Left forelimb (tissue), 1 donor: ENCODE measurements around the gene SWSAP1.

Source experiments
- DNase-seq: peaks from one replicate; pipeline ENCODE4 v3.0.0-alpha.2; 2018; ENCODE audit warnings: low spot score

SWSAP1 gene

GRCh38 chr19:11355160-11356073, 19.0 kb upstream of the SWSAP1 start, which contains the start of gene PLPPR2:
Gene PLPPR2, plus strand, starts transcription at chr19:11355432. Its CDS starts 2,242 bp downstream, at chr19:11357674.
- DNase-seq, result peak; percentile 89

GRCh38 chr19:11356074-11356397, 18.4 kb upstream of the SWSAP1 start:
- no peak for DNase-seq

- no peak for DNase-seq
Measured at GRCh38 chr19:11356676-11357550, 17.6 kb upstream of the SWSAP1 start.

DNA sequence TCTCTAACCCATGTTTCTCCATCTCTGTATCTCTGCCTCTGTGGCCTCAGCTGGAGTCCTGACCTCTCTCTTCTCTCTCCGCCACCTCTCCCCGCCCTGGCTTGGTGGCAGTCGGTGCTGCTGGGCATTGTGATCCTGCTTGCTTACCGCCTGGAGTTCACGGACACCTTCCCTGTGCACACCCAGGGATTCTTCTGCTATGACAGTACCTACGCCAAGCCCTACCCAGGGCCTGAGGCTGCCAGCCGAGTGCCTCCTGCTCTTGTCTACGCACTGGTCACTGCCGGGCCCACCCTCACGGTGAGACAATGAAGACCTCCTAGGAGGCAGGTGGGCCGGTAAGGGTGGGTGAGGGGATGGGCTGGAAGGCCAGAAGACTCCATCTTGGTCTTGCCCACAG, 15.0 kb upstream of the SWSAP1 start:
- DNase-seq, result no peak

DNA sequence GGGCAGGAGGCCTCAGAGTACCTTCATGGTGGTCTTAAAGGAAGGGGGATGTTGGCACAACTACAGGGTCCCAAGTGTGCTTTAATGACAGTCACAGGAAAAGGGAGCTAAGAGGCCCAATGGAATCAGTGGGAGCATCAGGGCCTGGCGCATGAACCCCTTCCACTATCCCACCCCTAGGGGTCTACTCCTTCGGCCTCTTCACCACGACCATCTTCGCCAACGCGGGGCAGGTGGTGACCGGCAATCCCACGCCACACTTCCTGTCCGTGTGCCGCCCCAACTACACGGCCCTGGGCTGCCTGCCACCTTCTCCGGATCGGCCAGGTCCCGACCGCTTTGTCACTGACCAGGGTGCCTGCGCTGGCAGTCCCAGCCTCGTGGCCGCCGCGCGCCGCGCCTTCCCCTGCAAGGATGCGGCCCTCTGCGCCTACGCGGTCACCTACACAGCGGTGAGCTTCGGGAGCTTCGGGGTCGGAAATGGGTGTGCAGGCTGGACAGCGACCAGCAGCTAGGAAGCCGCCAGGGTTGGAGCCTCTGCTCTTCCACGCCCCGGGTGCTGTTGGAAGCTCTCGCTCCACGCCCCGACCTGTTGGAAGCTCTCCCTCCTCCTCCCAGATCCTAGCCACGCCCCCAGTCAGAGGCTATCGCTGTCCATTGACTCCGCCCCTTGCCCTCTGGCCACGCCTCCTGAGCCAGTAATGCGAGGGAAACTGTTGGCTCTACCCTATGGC, 13.3 kb upstream of the SWSAP1 start:
- DNase-seq, result no peak

DNA sequence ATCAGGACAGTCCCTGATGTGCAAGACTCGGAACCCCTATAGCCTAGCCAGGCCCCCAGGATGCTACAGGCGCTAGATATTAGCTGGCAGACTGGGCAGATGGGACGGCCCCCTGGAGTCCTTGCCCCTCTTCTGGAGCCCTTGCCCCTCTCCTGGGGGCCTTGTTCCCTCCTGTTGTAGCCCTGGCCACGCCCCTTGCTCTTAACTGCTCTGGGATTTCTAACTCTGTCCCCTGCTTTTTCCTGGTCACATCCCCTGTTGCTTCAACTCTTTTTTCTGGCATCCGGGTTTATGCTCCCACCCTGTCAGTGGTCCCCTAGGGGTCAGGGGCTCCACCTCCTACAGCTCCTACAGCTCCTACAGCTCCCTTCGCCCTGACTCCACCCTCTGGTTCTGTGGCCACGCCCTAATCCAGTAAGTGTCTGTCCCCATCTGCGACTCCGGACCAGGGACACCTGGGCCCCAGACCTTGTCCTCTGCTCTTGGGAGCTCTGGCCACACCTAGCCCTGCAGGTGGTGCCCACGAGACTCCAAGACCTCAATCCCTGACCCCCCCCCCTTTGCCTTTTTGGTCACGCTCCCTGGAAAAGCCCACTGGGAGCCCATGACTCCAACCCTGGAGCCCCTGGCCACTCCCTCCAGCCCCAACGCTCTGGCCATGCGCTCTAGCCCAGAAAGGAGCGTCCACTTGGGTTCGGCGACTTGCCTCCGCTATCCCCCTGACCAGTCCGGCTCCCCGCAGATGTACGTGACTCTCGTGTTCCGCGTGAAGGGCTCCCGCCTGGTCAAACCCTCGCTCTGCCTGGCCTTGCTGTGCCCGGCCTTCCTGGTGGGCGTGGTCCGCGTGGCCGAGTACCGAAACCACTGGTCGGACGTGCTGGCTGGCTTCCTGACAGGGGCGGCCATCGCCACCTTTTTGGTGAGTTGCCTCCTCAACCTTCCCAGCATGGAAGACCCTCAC, 12.4 kb upstream of the SWSAP1 start:
- DNase-seq, result no peak

GRCh38 chr19:11363881-11364280, 10.6 kb upstream of the SWSAP1 start:
- DNase-seq, result no peak

DNA sequence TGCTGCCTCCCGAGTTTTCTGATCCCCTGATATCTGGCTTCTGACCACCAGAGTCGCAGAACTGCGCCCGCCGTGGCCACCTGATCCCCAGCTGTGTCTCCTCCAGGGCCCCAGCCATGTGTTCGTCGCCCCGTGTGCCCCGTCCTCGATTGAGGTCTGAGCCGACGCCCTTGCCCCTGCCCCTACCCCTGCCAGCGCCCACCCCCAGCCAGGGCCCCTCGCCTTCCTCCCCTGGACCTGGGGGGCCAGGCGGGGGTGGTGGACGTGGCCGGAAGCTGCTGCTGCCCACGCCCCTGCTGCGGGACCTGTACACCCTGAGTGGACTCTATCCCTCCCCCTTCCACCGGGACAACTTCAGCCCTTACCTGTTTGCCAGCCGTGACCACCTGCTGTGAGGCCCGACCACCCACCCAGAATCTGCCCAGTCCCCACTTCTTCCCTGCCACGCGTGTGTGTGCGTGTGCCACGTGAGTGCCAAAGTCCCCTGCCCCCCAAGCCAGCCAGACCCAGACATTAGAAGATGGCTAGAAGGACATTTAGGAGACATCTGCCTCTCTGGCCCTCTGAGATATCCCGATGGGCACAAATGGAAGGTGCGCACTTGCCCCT, 10.1 kb upstream of the SWSAP1 start:
- no peak for DNase-seq

- DNase-seq, result no peak
Measured at GRCh38 chr19:11364935-11365334, 9.5 kb upstream of the SWSAP1 start.

DNA sequence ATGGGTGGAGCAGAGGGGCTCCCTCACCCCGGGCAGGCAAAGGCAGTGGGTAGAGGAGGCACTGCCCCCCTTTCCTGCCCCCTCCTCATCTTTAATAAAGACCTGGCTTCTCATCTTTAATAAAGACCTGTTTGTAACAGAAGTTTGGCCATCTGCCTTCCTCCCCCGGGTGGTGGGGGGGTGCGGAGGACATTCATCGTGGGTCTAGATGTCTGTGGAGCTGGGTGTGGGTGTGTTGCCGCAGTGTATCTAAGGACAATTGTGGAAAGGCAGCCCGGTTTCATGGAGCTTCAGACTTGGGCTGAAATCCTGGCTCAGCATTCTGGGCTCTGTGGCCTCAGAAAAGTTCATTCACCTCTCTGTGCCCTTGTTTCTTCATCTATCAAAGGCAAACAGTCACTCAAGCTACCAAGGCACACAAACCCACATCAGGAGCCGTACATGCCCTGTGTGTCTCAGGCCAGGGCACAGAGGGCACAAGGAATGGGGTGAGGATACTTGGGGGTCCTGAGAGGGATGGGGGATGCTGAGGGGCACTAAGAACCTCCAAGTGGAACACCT, 8.8 kb upstream of the SWSAP1 start:
- no peak for DNase-seq

DNA sequence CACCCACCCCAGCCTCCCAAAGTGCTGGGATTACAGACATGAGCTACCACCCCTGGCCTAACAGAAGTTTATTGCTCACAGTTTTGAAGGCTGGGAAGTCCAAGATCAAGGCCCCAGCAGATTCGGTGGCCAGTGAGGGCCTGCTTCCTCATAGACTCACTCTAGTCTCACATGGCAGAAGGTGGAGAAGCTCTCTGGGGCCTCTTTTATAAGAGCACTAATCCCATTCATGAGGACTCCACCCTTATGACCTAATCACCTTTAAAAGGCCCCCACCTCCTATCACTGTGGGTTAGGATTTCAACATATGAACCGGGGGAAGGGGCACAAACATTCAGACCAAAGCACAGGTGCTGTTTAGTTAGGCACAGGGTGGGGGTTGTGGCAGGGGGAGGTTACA, 6.9 kb upstream of the SWSAP1 start:
- no peak for DNase-seq

- DNase-seq, result no peak
Measured at GRCh38 chr19:11370744-11371143, 3.7 kb upstream of the SWSAP1 start.

- no peak for DNase-seq
Measured at GRCh38 chr19:11373166-11373884, 1.1 kb upstream of the SWSAP1 start.

GRCh38 chr19:11373885-11374432, 507 bp upstream of the SWSAP1 start:
- no peak for DNase-seq

- peak; percentile 67 for DNase-seq
Measured at GRCh38 chr19:11375143-11375948, 880 bp downstream of the SWSAP1 start.

- DNase-seq, result no peak
Measured at GRCh38 chr19:11377237-11377636, 2.8 kb downstream of the SWSAP1 start.

GRCh38 chr19:11377756-11378155, 3.3 kb downstream of the SWSAP1 start:
- DNase-seq, result no peak
